Thymus (tissue), 11 donors: ENCODE results near the gene BLOC1S4. TPM values are rescaled to one million over a fixed set of nuclear protein-coding genes. Genes with fewer than 3 reads are reported as not detected.

Experiments used
- DNase-seq, 9 donors: peaks; one replicate each; pipeline ENCODE4 v3.0.0-alpha.2; 2013; ENCODE audit warnings: low spot score in 9 of 9, low read depth in 6 of 9, missing footprints in 1 of 9
- H3K27ac ChIP-seq, 2 donors: one replicate each; pipeline ENCODE4 v1.5.1; 2013; ENCODE audit warnings: control low read depth in 1 of 2, low read depth in 1 of 2, low read length in 1 of 2, mild to moderate bottlenecking in 1 of 2, moderate library complexity in 1 of 2
- H3K27me3 ChIP-seq, 2 donors: one replicate each; pipeline ENCODE4 v1.5.1; 2013; ENCODE audit warnings: low read length in 1 of 2; ENCODE audit not compliant: control insufficient read depth in 2 of 2, insufficient read depth in 1 of 2
- H3K36me3 ChIP-seq, 2 donors: one replicate each; pipeline ENCODE4 v1.5.1; 2013; ENCODE audit warnings: low read length in 1 of 2, mild to moderate bottlenecking in 1 of 2, moderate library complexity in 1 of 2; ENCODE audit not compliant: control insufficient read depth in 2 of 2, insufficient read depth in 2 of 2
- H3K4me1 ChIP-seq, 2 donors: one replicate each; pipeline ENCODE4 v1.5.1; 2013; ENCODE audit warnings: low read length in 2 of 2; ENCODE audit not compliant: control insufficient read depth in 2 of 2, insufficient read depth in 2 of 2
- H3K4me3 ChIP-seq, 2 donors: one replicate each; pipeline ENCODE4 v1.5.1; 2013; ENCODE audit warnings: low read length in 2 of 2, control low read depth in 1 of 2, mild to moderate bottlenecking in 1 of 2
- H3K9me3 ChIP-seq, 2 donors: one replicate each; pipeline ENCODE4 v1.5.1; 2013; ENCODE audit warnings: low read length in 1 of 2, mild to moderate bottlenecking in 1 of 2; ENCODE audit not compliant: control insufficient read depth in 2 of 2, insufficient read depth in 1 of 2
- WGBS: extraction: QIAGEN DNeasy Blood & Tissue Kit; methylation state at CpG from one replicate; pipeline ENCODE4 v1.1.7; 2013; 5-methylcytosine and 5-hydroxymethylcytosine counted together
- polyA plus RNA-seq: library from polyadenylated mRNA; stranded (reverse); fragments of 200-250 nt; gene quantifications from one replicate; pipeline ENCODE4 v1.2.3, GENCODE V29; 2013
- total RNA-seq: library from RNA; stranded (reverse); fragments of 120-200 nt; gene quantifications from one replicate; pipeline ENCODE4 v1.2.4, GENCODE V29; 2013
- donor health status: healthy.

The BLOC1S4 gene
- total and polyA plus RNA-seq, 2 donors = 11.9 to 23.4 TPM

DNA sequence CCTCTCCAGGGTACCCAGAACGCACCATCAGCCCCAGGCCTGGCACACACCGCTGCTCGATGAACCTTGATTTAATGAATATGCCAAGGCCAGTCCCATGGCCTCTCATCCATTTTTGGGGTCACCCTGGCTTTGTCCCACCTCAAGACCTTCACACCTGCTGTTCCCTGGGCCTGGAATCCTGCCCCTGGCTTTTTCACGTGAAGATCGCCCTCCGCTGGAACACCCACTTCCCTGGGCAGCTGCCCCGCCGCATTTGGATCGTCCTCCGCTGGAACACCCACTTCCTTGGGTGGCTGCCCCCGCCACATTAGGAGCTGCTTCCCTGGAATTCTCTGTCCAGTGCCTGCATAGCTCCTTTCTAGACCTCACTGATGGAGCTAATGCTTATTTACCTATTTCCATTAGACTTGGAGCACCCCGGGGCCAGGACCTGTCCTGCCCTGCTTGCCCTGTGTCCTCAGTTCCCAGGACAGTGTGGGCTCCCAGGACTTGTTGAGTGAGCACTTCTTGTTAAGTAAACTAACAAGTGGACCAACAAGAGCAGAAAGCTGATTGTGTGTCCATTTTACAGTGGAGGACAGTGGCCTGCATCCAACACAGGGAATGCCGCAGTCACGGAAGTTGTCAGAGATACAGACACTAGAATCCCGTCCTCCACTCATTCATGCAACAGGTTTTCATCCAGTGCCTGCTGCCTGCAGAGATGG, 12.5 kb downstream of the BLOC1S4 start:
- Histone ChIP-seq H3K4me1 (peaks cover 0 to 6% of the 10 kb centered on the region in 2 donors), H3K27ac (no peak overlapping the region), H3K9me3 (no peaks in the 10 kb centered on the region), H3K4me3 (no peak overlapping the region), H3K36me3 (no peaks in the 10 kb centered on the region), H3K27me3 (no peaks in the 10 kb centered on the region)
- WGBS = 90% methylated on average over 15 of the region's 15 CpGs
- no peak for DNase-seq

- DNase-seq = no peak
- H3K27ac ChIP-seq = no peak overlapping the region
- no peak overlapping the region for H3K4me3 ChIP-seq
- no peaks in the 10 kb centered on the region for H3K36me3 ChIP-seq
- 82% methylated on average over 20 of the region's 20 CpGs for WGBS
- peaks cover 0 to 6% of the 10 kb centered on the region in 2 donors for H3K4me1 ChIP-seq
- H3K9me3 ChIP-seq = no peaks in the 10 kb centered on the region
- H3K27me3 ChIP-seq = no peaks in the 10 kb centered on the region
Measured at GRCh38 chr4:6730603-6731317, 14.8 kb downstream of the BLOC1S4 start.

DNA sequence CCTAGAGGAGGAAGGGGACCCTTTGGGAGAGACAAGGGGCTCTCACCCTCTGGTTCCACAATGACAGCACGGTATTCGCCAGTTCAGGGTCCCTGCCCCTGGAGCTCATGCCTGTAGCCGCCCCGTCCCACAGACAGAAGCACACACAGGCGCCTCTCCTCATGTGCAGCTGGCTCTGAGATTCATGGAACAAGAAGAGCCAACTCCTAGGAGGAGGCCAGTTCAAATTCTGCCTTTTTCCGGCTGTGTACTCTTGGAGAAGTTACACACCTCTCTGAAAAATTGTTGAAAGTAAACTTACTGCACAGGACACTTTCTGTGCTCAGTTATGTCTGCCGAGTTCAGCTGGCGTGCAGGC, 15.3 kb downstream of the BLOC1S4 start:
- no peak overlapping the region for H3K4me3 ChIP-seq
- H3K27ac ChIP-seq = no peak overlapping the region
- no peaks in the 10 kb centered on the region for H3K27me3 ChIP-seq
- 94% methylated on average over 8 of the region's 8 CpGs for WGBS
- H3K4me1 ChIP-seq = peaks cover 0 to 6% of the 10 kb centered on the region in 2 donors
- no peaks in the 10 kb centered on the region for H3K9me3 ChIP-seq
- DNase-seq = no peak
- no peaks in the 10 kb centered on the region for H3K36me3 ChIP-seq

DNA sequence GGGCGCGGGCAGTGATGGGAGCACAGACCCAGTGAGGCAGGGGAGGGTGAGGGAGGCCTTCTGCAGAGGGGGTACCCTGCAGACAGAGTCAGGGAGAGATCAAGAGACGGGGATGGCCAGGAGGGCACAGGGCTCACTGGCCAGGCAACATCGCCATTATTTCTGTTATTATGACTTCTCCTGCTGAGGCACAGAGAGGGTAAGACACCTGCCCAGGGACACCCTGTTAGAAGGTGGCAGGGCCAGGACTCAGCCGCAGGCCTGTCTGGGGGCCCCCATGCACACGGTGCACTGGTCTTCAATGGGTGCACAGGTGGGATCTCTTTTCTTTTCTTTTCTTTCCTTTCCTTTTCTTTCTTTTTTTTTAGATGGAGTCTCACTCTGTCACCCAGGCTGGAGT, 15.8 kb downstream of the BLOC1S4 start:
- Histone ChIP-seq H3K27ac (no peak overlapping the region), H3K4me1 (peaks cover 0 to 6% of the 10 kb centered on the region in 2 donors), H3K4me3 (no peak overlapping the region), H3K36me3 (no peaks in the 10 kb centered on the region), H3K27me3 (no peaks in the 10 kb centered on the region), H3K9me3 (no peaks in the 10 kb centered on the region)
- no peak for DNase-seq
- WGBS = 96% methylated on average over 6 of the region's 6 CpGs

- Histone ChIP-seq H3K9me3 (no peaks in the 10 kb centered on the region), H3K4me3 (no peak overlapping the region), H3K27me3 (no peaks in the 10 kb centered on the region), H3K36me3 (no peaks in the 10 kb centered on the region), H3K27ac (no peak overlapping the region), H3K4me1 (peaks cover 0 to 6% of the 10 kb centered on the region in 2 donors)
- 84% methylated on average over 21 of the region's 21 CpGs for WGBS
- DNase-seq = no peak
Measured at GRCh38 chr4:6732441-6733357, 16.7 kb downstream of the BLOC1S4 start.

DNA sequence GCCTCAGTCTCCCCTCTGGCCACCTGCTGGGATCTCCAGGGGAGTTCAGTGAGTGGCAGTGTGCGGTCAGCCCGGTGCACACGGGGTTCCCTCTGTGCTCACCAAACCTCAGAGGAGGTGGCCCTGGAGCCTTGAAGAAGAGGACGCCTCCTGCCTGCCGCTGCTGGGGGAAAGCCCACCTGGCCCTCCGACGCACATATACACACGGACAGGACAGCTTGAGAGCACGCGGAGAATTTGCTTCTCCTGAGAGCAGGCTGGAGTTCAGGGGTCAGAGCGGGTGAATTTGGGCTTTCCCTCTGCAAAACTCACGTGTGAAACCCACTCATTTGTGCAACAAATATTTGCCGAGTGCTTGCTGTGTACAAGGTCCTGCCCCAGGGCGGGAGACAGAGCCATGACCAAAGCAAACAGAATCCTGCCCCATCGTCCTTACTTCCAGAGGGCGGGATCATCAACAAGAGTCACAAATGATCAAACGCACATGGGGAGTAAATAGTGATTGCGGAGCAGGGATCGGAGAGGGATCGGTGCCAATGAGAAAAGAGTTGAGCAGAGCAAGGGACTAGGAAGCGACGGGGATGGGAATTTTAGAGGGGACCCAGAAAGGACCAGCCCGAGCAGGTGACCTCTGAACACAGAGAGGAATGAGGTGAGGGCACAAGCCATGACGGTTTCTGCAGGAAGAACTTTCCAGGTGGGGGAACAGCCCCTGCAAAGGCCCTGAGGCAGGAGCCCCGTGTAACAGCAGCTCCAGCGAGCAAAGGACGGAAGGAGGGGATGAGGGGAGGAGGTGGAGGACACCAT, 17.6 kb downstream of the BLOC1S4 start:
- no peak overlapping the region for H3K4me3 ChIP-seq
- DNase-seq = no peak
- WGBS = 95% methylated on average over 27 of the region's 27 CpGs
- no peaks in the 10 kb centered on the region for H3K27me3 ChIP-seq
- H3K36me3 ChIP-seq = no peaks in the 10 kb centered on the region
- no peaks in the 10 kb centered on the region for H3K9me3 ChIP-seq
- H3K4me1 ChIP-seq = no peaks in the 10 kb centered on the region
- no peak overlapping the region for H3K27ac ChIP-seq

DNA sequence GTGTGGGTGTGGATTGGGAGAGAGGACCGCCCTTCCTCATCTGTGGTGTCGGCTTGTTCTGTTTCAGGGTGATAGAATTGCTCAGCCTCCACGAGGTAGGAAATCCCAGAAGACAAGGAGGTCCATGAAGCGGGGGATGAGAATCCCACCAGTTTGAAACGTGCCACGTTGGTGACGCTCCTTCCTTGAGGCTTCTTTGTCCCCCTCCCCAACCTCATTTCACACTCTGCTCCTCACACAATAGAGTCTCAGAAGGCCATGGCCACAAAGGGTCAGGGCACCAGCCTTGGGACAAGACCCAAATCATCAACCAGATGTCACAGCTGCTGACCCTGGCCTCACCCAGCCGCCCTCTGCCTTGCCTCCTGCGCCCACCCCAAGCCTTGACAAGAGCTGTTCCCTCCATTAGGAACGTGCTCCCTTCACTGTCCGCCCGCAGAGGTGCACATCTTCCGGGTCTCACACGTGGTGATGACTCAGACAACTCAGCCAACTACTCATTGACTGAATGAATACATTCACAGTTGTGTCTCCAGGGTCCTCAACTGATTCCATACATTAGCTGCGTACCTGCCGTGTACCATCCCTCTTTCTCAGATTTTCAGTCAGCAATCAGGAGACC, 18.3 kb downstream of the BLOC1S4 start:
- Histone ChIP-seq H3K27ac (no peak overlapping the region), H3K27me3 (no peaks in the 10 kb centered on the region), H3K4me3 (no peak overlapping the region), H3K4me1 (no peaks in the 10 kb centered on the region), H3K36me3 (no peaks in the 10 kb centered on the region), H3K9me3 (no peaks in the 10 kb centered on the region)
- 88% methylated on average over 16 of the region's 16 CpGs for WGBS
- DNase-seq = no peak

- whole genome bisulfite sequencing = 92% methylated on average over 4 of the region's 4 CpGs
- H3K4me3 ChIP-seq = no peak overlapping the region
- H3K9me3 ChIP-seq = peaks cover 0 to 3% of the 10 kb centered on the region in 2 donors
- H3K27me3 ChIP-seq = no peaks in the 10 kb centered on the region
- DNase-seq = no peak
- no peaks in the 10 kb centered on the region for H3K36me3 ChIP-seq
- no peak overlapping the region for H3K27ac ChIP-seq
- H3K4me1 ChIP-seq = no peaks in the 10 kb centered on the region
Measured at GRCh38 chr4:6739920-6740319, 23.9 kb downstream of the BLOC1S4 start.
